T-helper 2 cell (primary cell): ENCODE results near the gene CDC42BPA.

Experiments used
- DNase-seq, 5 experiments: peaks; one replicate each; pipeline versions ENCODE4 v3.0.0 to v3.0.0-alpha.2; 2012 to 2022

The CDC42BPA gene

GRCh38 chr1:227335242-227336020 is 17.1 kb upstream of the CDC42BPA start:
- DNase-seq: no peak

DNA sequence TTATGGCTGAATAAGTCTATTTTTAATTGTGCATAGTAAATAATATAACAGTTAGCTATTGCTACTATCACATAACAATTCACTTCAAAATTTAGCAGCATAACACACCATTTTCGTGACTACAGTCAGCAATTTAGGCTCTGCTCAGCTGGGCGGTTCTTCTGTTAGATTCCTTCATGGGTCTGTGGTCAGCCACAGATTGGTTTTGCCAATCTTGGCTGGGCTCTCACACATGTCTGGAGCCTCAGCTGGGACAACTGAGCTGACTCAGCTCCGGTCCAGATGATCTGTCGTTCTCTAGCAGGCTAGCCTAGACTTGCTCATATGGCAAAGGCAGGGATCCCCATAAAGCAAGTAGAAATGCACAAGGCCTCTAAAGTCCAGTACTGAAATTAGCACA is 15.1 kb upstream of the CDC42BPA start:
- no peak for DNase-seq

DNA sequence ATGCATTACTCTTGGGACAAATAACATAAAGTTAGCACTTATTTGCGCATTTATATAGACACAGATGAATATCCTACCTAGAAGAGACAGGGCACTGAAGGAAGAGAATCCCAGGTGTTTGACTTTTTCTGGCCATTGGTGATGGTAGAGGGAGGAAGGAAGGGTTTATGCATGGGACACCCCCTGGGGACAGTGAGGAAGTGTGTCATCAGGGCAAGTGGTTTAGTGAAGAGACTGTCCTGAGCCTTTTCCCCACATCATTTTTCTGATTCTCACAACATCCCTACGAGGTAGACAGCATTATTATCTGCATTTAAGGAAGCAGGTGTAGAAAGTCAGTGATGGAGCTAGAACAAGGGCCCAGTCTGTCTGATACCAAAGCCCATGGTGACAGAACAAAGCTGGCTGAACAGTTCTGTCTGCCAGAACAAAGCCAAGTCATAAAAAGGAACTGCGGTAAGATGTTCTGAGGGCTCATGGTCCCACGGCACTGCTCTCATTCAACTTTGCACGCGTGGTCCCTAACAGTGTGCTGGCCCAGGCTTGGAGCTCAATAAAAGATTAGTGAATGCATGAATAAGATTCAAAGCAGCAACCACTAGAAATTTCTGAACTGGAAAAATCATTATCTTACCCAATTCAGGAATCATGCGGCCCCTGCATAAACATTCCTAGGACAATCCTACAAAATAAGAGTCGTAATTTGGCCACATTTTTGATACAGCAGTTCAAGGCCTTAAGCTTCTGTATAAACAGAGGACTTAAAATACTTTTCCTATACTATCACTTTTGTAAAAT is 12.2 kb upstream of the CDC42BPA start:
- DNase-seq: no peak

DNA sequence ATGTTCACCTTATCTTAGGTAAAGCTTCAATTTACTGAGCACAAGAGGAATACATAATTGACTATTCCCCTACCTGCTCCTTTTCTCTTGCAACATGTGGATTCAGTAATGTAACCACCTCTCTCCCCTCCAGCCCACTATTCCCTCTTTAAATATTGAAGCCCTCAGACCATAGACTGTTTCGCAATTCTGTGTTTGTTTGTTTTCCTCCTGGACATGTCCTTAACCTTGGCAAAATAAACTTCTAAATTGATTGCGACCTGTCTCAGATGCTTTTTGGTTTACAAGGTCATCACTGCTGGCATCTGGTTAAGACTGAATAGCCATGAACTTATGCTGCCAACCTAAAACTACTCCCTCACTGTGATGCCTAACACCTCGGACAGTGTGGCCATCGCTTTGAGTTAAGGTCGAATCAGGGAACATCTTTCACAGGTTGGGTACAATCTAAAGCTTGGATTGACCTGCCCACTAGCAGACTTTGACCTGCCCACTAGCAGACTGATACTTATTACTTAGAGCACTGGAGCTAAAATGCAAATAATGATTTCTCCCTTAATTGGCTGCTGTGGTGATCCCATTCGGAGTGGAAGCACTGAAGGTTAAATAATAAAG is 10.2 kb upstream of the CDC42BPA start:
- no peak for DNase-seq

GRCh38 chr1:227325156-227325555 is 6.9 kb upstream of the CDC42BPA start:
- no peak for DNase-seq

GRCh38 chr1:227323967-227324268 is 5.6 kb upstream of the CDC42BPA start:
- DNase-seq: no peak

DNA sequence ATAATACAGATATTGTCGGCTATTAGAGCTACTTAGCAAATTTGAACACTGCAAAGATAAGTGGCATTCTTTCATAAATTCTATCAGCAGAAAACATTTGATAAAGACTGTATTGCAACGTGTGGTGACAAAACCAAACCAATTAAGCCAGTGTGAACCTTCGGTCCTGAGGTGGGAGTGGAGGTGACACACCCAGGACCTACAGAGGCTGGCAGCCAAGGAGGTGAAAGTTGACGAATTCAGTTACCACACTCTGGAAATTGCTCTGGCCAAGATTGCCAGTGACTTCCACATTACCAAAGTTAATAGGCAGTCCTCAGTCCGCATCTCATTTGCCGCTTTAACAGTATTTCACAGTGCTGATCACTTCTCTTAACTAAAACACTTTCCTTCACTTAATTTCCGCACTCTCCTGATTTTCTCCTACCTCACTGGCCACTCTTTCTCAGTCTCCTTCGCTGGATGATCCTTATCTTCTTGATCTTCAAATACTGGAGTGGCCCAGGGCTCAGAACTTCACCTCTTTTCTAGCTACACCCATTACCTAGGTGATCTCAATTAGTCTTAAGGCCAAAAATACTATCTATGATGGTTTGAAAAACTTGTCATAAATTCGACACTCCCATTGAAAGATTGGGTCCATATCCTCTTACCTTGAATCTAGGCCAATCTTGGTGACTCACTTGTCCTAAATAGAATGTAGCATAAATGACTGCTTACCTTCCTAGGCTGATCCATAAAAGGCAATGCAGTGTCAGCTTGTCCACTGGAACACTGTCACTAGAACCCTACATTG is 5.1 kb upstream of the CDC42BPA start:
- no peak for DNase-seq

DNA sequence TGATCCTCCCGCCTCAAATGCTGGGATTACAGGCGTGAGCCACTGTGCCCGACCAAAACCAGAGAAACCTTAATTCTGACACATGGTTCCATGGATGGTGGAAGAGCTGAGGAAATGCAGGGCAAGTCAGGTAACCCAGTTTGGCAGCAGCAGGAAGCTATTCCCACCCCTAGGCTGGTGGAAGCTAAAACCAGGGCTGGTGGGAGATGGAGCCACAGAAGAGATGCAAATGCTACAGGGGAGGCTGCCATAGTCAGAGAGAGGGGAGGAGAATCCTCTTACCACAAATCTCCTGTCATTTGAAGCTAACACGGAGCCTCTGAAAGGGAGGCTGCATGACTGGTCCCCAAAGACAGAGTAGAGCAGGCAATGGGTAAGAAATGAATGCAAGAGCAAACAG is 4.1 kb upstream of the CDC42BPA start:
- DNase-seq: no peak

GRCh38 chr1:227321035-227321434 is 2.7 kb upstream of the CDC42BPA start:
- peak in 1 of 5 experiments; percentile 65 for DNase-seq

- no peak for DNase-seq
These were observed 2.2 kb upstream of the CDC42BPA start for GRCh38 chr1:227320476-227320875.

DNA sequence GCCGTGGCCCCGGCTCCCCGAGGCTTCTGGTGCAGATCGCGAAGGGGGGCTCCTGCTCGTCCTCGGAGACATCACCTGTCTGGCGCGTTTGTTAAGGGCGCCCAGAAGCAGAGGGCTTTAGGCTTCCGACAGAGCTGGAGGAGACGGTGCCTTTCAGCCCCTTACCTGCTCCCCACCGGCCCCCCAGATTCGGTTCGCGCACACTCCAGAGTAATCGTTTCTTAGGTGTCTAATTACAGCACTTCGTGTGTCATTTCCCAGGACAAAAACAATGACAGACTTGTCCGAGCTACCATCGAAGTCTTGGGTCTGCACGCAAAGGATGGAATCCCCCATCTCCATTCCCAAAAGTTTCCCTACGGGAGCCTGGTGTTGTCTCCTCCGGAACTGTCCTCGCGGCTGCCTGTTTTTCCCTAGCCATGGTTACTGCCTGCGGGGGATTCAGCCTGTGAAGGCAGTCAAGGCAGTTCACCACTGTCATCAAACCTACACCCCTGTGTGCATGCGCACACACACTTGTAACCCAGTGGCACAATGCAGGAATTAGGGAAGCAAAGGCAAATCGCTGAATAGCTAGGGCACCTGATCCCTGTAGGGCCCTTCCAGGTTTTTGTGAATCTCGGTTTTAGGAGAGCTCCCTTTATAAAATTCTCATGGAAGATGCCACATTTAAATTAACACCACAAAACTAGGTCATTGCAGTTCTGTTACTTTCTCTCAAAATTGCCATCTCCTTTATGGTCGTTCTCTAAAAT is 738 bp upstream of the CDC42BPA start:
- no peak for DNase-seq

DNA sequence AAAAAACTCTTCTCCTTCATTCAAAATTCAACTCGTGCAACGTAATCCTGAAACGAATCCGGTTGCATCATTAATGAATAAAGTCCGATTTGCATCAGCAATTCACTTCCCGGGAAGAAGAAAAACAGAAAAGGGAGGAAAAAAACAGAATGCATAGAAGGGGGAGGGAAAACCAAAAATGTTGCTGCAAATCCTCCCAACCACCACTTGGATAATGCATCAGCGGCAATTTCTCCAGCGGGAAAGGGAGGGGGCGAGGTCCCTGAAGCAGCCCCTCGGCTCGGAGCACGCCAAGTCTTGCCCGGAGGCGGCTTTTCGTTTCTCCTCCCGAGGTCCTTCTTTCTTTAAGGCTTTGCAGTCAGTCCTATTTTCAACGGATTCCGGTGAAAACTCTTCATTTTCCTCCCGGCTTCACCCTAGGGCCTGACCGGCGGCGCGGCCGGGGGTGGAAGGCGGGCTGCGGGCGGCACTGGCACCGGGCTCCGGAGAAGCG is 723 bp downstream of the CDC42BPA start:
- DNase-seq: no peak

GRCh38 chr1:227317011-227317451 is 1.3 kb downstream of the CDC42BPA start:
- DNase-seq: no peak

GRCh38 chr1:227316456-227316855 is 1.8 kb downstream of the CDC42BPA start:
- no peak for DNase-seq

GRCh38 chr1:227315629-227316346 is 2.5 kb downstream of the CDC42BPA start:
- DNase-seq: no peak

DNA sequence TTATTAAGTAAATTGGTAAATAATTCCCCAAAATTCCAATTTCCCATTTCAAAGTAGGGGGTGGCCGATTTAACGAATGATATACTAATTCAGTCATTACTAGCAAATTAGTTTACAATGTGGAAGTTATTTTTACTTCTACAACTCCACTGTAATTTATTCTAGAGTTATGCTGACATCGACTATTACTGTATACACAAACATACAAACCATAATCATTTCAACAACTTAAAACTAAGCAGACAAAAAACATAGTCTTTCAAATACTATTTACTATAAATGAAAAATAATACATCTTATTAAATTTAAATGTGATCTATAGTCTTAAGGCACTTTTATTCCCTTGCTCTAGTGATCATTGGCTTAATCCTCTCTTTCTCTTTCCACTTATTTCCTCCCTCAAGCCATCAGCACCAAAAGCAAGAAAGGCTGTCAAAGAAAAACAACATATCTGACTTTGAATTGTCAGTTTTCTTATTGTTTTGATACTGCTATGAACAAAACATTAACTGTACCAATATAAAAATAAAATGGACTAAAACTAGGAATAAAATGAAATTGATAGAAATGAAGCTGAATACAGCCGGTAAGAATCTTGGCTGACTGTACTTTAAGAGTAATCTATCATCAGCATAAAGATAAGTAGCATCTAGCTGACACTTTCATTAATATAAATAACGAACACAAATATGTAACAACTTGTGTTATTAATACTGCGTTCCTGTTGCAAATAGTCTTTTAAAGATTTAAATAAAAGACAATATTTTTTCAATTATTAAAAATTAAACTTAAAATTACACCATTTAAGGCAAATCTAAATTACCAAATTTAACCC is 4.1 kb downstream of the CDC42BPA start:
- DNase-seq: no peak

DNA sequence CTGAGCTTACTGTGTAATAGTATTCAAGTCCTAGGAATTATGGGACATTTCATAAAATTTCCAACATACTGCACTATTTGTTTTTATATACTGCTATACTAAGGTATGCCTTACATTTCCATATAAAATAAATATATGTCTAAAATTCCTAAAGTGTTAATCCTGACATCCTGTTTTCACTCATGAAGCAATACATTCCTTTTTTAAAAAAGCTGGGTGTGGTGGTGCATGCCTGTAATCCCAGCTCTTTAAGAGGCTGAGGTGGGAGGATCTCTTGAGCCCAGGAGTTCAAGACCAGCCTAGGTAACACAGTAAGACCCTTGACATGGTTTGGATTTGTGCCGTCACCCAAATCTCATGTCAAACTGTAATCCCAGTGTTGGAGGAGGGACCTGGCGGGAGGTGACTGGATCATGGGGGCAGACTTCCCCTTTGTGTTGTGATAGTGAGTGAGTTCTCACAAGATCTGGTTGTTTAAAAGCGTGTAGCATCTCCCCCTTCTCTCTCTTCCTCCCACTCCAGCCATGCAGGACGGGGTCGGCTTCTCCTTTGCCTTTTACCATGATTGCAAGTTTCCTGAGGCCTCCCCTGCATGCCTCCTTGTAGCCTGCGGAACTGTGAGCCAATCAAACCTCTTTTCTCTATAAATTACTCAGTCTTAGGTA is 5.8 kb downstream of the CDC42BPA start:
- no peak for DNase-seq

DNA sequence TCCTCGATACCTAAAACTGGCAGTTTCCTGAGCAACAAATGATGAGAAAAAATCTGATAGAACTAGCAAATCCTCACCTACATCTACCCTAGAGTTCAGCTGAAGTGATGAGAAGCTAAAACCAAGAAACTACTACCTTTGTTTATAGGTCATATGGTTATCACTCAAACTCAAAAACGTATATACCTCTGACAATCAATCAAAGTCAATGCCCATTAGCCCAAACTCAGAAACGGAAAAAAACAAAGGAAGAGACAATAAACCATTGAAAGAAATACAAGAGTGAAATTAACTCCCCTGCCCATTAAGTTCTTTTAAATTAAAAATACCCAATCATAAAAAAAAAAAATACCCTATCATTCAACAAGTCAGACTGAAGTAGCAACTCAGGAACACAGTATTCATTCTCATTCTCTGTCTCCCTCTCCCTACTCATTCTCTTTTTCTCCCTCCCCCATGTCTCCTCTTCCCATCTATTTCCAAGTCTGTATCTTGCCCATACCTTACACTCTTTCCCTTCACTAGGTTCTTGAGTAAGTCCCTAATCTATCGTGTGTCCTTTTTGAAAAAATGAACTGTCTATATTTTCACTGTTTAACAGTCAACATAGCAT is 6.8 kb downstream of the CDC42BPA start:
- no peak for DNase-seq
